ENCODE measurements around the gene ATN1.

Gene ATN1

DNA sequence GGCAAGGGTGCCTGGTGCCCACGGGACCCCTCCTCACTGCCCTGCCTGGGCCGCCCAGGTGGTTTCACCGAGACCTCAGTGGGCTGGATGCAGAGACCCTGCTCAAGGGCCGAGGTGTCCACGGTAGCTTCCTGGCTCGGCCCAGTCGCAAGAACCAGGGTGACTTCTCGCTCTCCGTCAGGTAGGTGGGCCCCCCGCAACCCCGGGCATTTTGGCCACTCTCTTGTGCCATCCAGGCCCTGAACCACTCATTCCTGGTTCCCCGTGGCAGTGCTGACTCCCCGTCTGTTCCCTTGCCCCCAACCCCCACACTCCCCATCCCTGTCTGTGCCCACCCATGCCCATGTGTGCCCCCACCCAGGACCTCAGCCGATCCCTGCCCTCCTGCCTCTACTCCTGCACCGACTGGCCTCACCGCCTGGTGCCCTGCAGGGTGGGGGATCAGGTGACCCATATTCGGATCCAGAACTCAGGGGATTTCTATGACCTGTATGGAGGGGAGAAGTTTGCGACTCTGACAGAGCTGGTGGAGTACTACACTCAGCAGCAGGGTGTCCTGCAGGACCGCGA lies 23.9 kb downstream of the ATN1 start:
- Histone ChIP-seq H3K4me1 (ENCODE audit: control insufficient read depth in 5 of 5, insufficient read depth in 5 of 5, low read length in 5 of 5) (peaks cover 2 to 69% (median 29%) of the 10 kb centered on the region in 5 donors), H3K9me3 (ENCODE audit: control insufficient read depth in 5 of 5, low read length in 5 of 5) (no peaks in the 10 kb centered on the region), H3K4me3 (ENCODE audit: low read depth in 1 of 5, low read length in 5 of 5) (peak overlapping the region; percentile 44 to 67 (median 63)), H3K36me3 (ENCODE audit: control insufficient read depth in 5 of 5, insufficient read depth in 5 of 5, low read length in 5 of 5) (peaks cover 0 to 8% (median 2%) of the 10 kb centered on the region in 5 donors), H3K27me3 (ENCODE audit: control insufficient read depth in 5 of 5, insufficient read depth in 4 of 5, low read length in 5 of 5) (peaks cover 0 to 4% (median 0%) of the 10 kb centered on the region in 5 donors), H3K27ac (ENCODE audit: low read depth, low read length) (peak overlapping the region; percentile 30), H3K9ac (ENCODE audit: low read length in 5 of 5) (peak overlapping the region in 3 of 5 donors; percentile 60 to 76 (median 63))

DNA sequence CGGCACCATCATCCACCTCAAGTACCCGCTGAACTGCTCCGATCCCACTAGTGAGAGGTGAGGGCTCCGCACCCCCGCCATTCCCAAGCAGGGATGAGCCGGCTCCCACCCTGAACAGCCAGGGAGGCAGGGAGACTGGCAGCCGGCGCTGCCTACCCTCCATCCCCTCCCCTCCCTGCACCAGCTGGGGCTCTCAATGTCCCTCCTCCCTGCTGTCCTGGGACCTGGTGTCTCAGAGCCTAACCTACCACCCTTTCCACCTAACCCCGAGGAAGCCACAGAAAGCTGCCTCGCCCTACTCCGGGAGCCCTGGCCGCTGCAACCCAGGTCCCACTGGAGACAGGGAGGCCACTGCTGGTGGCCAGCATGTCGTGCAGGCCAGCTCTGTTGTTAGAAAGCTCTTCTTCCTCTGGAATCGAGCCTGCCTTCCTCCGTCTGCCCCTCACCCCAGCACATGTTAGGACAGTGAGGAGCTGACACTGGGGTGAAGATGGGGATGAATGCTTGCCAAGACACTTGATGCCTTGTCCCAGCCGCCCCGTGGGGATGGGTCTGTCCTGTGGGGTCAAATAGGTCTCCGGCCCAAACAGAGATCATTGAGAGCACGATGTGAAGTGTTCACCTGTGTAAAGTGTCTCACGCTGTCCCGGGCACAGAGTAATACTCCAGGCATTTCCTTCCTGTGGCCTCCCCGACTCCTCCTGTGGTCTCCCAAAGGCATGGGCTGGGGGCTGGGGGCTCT lies 24.5 kb downstream of the ATN1 start:
- peak overlapping the region; percentile 44 to 67 (median 63) for H3K4me3 ChIP-seq (ENCODE audit: low read depth in 1 of 5, low read length in 5 of 5)
- no peaks in the 10 kb centered on the region for H3K9me3 ChIP-seq (ENCODE audit: control insufficient read depth in 5 of 5, low read length in 5 of 5)
- peaks cover 2 to 72% (median 28%) of the 10 kb centered on the region in 5 donors for H3K4me1 ChIP-seq (ENCODE audit: control insufficient read depth in 5 of 5, insufficient read depth in 5 of 5, low read length in 5 of 5)
- peak overlapping the region; percentile 30 for H3K27ac ChIP-seq (ENCODE audit: low read depth, low read length)
- peaks cover 0 to 7% (median 2%) of the 10 kb centered on the region in 5 donors for H3K36me3 ChIP-seq (ENCODE audit: control insufficient read depth in 5 of 5, insufficient read depth in 5 of 5, low read length in 5 of 5)
- peaks cover 0 to 4% (median 0%) of the 10 kb centered on the region in 5 donors for H3K27me3 ChIP-seq (ENCODE audit: control insufficient read depth in 5 of 5, insufficient read depth in 4 of 5, low read length in 5 of 5)
- H3K9ac ChIP-seq (ENCODE audit: low read length in 5 of 5) = peak overlapping the region in 3 of 5 donors; percentile 60 to 76 (median 63)

- Histone ChIP-seq H3K9me3 (ENCODE audit: control insufficient read depth in 5 of 5, low read length in 5 of 5) (no peaks in the 10 kb centered on the region), H3K9ac (ENCODE audit: low read length in 5 of 5) (peak overlapping the region in 4 of 5 donors; percentile 14 to 76 (median 62)), H3K27me3 (ENCODE audit: control insufficient read depth in 5 of 5, insufficient read depth in 4 of 5, low read length in 5 of 5) (peaks cover 0 to 4% (median 0%) of the 10 kb centered on the region in 5 donors), H3K4me1 (ENCODE audit: control insufficient read depth in 5 of 5, insufficient read depth in 5 of 5, low read length in 5 of 5) (peaks cover 2 to 77% (median 33%) of the 10 kb centered on the region in 5 donors), H3K36me3 (ENCODE audit: control insufficient read depth in 5 of 5, insufficient read depth in 5 of 5, low read length in 5 of 5) (peaks cover 0 to 7% (median 0%) of the 10 kb centered on the region in 5 donors), H3K27ac (ENCODE audit: low read depth, low read length) (peak overlapping the region; percentile 32), H3K4me3 (ENCODE audit: low read depth in 1 of 5, low read length in 5 of 5) (peak overlapping the region; percentile 44 to 67 (median 63))
These were observed 25.2 kb downstream of the ATN1 start for GRCh38 chr12:6952863-6953441.

DNA sequence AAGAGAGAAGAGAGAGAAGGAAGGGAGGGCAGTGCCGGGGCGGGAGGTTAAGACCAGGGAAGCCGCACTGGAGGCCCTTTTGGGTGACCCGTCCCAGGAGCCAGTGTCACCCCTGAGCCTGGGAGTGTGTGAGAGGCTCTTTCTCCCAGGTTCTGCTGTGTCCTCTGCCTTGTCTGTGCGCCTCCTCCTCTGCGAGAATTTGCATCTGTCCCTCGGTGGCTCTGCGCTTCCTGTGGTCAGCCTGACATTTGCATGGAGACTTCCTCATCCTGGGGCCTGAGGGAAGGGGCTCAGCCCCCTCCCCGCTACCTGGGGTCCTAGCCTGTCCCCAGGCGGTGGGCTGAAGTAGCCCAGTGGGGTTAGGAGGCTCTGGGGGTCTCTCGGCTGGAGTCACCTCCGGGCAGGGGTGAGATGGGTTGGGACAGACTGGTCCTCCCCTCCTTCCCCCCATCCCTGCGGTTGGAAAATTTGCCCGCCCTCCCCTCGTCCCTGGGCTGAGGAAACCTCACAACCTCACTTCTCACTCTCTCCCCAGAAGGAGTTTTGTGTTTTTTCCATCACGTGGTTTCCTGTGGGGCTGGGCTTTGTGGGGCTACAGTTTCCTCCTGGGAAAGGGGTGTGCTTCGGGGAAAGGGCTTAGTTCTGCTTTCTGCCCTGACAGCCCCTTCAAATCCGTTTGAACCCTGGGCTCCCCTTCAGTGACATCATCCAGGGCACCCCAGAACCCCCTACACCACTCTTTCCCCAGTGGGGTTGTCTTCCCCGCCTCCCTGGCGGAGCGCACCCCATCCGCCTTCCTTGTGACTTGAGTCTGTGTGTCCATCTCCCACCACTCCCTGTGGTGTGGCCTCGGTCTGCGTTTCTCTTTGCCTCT lies 25.9 kb downstream of the ATN1 start:
- H3K27ac ChIP-seq (ENCODE audit: low read depth, low read length) = peak overlapping the region; percentile 32
- H3K9me3 ChIP-seq (ENCODE audit: control insufficient read depth in 5 of 5, low read length in 5 of 5) = no peaks in the 10 kb centered on the region
- H3K9ac ChIP-seq (ENCODE audit: low read length in 5 of 5) = peak overlapping the region in 4 of 5 donors; percentile 14 to 65 (median 52)
- H3K4me1 ChIP-seq (ENCODE audit: control insufficient read depth in 5 of 5, insufficient read depth in 5 of 5, low read length in 5 of 5) = peaks cover 2 to 84% (median 40%) of the 10 kb centered on the region in 5 donors
- peaks cover 0 to 7% (median 0%) of the 10 kb centered on the region in 5 donors for H3K36me3 ChIP-seq (ENCODE audit: control insufficient read depth in 5 of 5, insufficient read depth in 5 of 5, low read length in 5 of 5)
- peaks cover 0 to 4% (median 0%) of the 10 kb centered on the region in 5 donors for H3K27me3 ChIP-seq (ENCODE audit: control insufficient read depth in 5 of 5, insufficient read depth in 4 of 5, low read length in 5 of 5)
- H3K4me3 ChIP-seq (ENCODE audit: low read depth in 1 of 5, low read length in 5 of 5) = peak overlapping the region; percentile 32 to 66 (median 44)

GRCh38 chr12:6954316-6955107 lies 26.8 kb downstream of the ATN1 start:
- Histone ChIP-seq H3K4me3 (ENCODE audit: low read depth in 1 of 5, low read length in 5 of 5) (peak overlapping the region in 4 of 5 donors; percentile 32 to 63 (median 34)), H3K27ac (ENCODE audit: low read depth, low read length) (no peak overlapping the region)

DNA sequence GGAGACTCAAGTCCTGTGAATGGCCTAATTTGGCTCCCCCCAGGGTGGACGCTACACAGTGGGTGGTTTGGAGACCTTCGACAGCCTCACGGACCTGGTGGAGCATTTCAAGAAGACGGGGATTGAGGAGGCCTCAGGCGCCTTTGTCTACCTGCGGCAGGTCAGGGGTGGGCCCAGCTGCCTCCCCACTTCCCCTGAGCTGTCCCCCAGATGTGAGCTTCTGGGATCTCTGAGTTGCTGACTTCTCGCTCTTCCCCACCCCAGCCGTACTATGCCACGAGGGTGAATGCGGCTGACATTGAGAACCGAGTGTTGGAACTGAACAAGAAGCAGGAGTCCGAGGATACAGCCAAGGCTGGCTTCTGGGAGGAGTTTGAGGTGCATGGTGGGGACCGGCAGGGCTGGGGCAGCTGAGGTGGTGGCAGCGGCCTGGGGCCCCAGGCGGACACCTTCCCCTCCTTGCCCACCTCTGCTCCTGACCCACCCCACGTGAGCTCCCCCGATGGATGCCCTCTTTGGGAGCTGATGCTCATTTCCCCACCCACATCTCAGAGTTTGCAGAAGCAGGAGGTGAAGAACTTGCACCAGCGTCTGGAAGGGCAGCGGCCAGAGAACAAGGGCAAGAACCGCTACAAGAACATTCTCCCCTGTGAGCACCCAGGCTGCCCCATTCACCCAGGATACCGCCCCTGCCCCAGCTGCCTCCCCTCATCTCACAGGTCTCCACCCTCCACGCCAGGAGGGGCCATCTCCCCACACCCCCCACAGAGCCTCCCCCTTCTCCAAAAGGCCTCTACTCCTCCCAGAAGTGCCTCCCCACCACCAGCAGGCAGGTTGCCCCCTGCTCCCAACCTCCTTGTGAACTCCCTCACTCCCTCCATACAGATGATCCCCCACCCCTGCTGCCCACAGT lies 27.6 kb downstream of the ATN1 start:
- peaks cover 5 to 92% (median 54%) of the 10 kb centered on the region in 5 donors for H3K4me1 ChIP-seq (ENCODE audit: control insufficient read depth in 5 of 5, insufficient read depth in 5 of 5, low read length in 5 of 5)
- H3K27me3 ChIP-seq (ENCODE audit: control insufficient read depth in 5 of 5, insufficient read depth in 4 of 5, low read length in 5 of 5) = peaks cover 0 to 4% (median 0%) of the 10 kb centered on the region in 5 donors
- H3K27ac ChIP-seq (ENCODE audit: low read depth, low read length) = no peak overlapping the region
- no peak overlapping the region for H3K9ac ChIP-seq (ENCODE audit: low read length in 5 of 5)
- H3K4me3 ChIP-seq (ENCODE audit: low read depth in 1 of 5, low read length in 5 of 5) = no peak overlapping the region
- no peaks in the 10 kb centered on the region for H3K9me3 ChIP-seq (ENCODE audit: control insufficient read depth in 5 of 5, low read length in 5 of 5)
- peaks cover 0 to 7% (median 0%) of the 10 kb centered on the region in 5 donors for H3K36me3 ChIP-seq (ENCODE audit: control insufficient read depth in 5 of 5, insufficient read depth in 5 of 5, low read length in 5 of 5)

More at GRCh38 chr12:6954316-6955107, 26.8 kb downstream of the ATN1 start:
- H3K27me3 ChIP-seq (ENCODE audit: control insufficient read depth in 5 of 5, insufficient read depth in 4 of 5, low read length in 5 of 5) = peaks cover 0 to 4% (median 0%) of the 10 kb centered on the region in 5 donors
- peaks cover 5 to 88% (median 47%) of the 10 kb centered on the region in 5 donors for H3K4me1 ChIP-seq (ENCODE audit: control insufficient read depth in 5 of 5, insufficient read depth in 5 of 5, low read length in 5 of 5)
- peak overlapping the region in 3 of 5 donors; percentile 17 to 43 (median 39) for H3K9ac ChIP-seq (ENCODE audit: low read length in 5 of 5)
- peaks cover 0 to 7% (median 0%) of the 10 kb centered on the region in 5 donors for H3K36me3 ChIP-seq (ENCODE audit: control insufficient read depth in 5 of 5, insufficient read depth in 5 of 5, low read length in 5 of 5)
- H3K9me3 ChIP-seq (ENCODE audit: control insufficient read depth in 5 of 5, low read length in 5 of 5) = no peaks in the 10 kb centered on the region

DNA sequence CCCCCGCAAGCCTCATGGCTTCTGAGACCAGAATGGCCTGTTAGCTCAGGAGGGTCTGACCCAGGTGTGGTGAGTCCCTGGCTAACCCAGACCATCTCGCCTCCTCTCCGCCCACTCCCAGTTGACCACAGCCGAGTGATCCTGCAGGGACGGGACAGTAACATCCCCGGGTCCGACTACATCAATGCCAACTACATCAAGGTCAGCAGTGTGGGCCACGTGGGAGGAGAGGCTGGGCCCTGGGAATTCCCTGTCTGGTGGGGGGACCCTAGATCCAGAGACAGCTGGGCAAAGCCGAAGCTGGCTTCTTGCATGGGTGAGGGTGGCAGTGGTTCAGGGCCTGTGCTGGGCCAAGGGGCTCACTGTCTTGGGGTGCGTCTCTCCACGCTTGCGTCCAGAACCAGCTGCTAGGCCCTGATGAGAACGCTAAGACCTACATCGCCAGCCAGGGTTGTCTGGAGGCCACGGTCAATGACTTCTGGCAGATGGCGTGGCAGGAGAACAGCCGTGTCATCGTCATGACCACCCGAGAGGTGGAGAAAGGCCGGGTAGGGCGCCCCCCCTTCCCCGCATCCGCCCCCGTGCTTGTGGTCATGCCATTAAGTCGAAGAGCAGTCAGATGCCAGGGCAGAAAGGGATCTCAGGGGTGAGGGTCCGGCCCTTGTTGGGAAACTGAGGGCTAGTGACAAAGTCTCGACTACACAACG lies 28.4 kb downstream of the ATN1 start:
- H3K4me3 ChIP-seq (ENCODE audit: low read depth in 1 of 5, low read length in 5 of 5) = no peak overlapping the region
- H3K27me3 ChIP-seq (ENCODE audit: control insufficient read depth in 5 of 5, insufficient read depth in 4 of 5, low read length in 5 of 5) = peaks cover 0 to 4% (median 0%) of the 10 kb centered on the region in 5 donors
- no peaks in the 10 kb centered on the region for H3K9me3 ChIP-seq (ENCODE audit: control insufficient read depth in 5 of 5, low read length in 5 of 5)
- H3K36me3 ChIP-seq (ENCODE audit: control insufficient read depth in 5 of 5, insufficient read depth in 5 of 5, low read length in 5 of 5) = peaks cover 0 to 7% (median 0%) of the 10 kb centered on the region in 5 donors
- no peak overlapping the region for H3K9ac ChIP-seq (ENCODE audit: low read length in 5 of 5)
- H3K4me1 ChIP-seq (ENCODE audit: control insufficient read depth in 5 of 5, insufficient read depth in 5 of 5, low read length in 5 of 5) = peaks cover 3 to 92% (median 62%) of the 10 kb centered on the region in 5 donors
- no peak overlapping the region for H3K27ac ChIP-seq (ENCODE audit: low read depth, low read length)

DNA sequence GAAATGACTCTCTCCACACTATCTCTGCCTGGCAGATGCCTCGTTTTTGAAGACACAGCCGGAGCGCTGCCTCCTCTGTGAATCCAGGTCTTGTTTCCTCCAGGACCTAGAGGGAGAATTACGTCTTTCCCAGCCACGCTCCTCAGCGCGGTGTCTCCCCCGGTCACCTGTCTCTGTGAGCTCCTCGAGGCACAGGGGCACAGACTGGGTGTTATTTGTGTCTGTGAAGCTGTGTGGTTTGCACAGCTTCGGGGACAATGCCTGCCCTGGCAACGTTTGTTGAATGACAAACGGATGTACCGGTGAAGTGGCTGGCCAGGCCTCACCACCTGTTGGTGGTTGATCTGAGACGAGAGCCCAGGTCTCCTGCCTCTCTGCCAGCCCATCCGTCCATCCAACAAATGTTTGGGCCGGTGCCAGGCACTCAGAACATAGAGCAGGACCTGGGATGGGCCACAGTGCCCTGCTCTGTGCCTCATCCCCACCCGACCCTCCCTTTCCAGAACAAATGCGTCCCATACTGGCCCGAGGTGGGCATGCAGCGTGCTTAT lies 29.5 kb downstream of the ATN1 start:
- peaks cover 0 to 7% (median 0%) of the 10 kb centered on the region in 5 donors for H3K36me3 ChIP-seq (ENCODE audit: control insufficient read depth in 5 of 5, insufficient read depth in 5 of 5, low read length in 5 of 5)
- H3K4me1 ChIP-seq (ENCODE audit: control insufficient read depth in 5 of 5, insufficient read depth in 5 of 5, low read length in 5 of 5) = peaks cover 10 to 95% (median 72%) of the 10 kb centered on the region in 5 donors
- H3K27ac ChIP-seq (ENCODE audit: low read depth, low read length) = no peak overlapping the region

More for the DNA sequence above, 29.5 kb downstream of the ATN1 start:
- no peaks in the 10 kb centered on the region for H3K9me3 ChIP-seq (ENCODE audit: control insufficient read depth in 5 of 5, low read length in 5 of 5)
- no peak overlapping the region for H3K4me3 ChIP-seq (ENCODE audit: low read depth in 1 of 5, low read length in 5 of 5)
- H3K9ac ChIP-seq (ENCODE audit: low read length in 5 of 5) = no peak overlapping the region
- H3K27me3 ChIP-seq (ENCODE audit: control insufficient read depth in 5 of 5, insufficient read depth in 4 of 5, low read length in 5 of 5) = peaks cover 0 to 6% (median 0%) of the 10 kb centered on the region in 5 donors

All from subcutaneous abdominal adipose tissue (tissue), 5 donors.